Heart left ventricle (tissue), 13 donors: ENCODE results near the gene PSTPIP1.

Experiments used
- POLR2A ChIP-seq, 2 donors: fragments of 450-650 bp; IDR thresholded peaks; one replicate each; pipeline ENCODE4 v1.6.1; 2017; ENCODE audit warnings: antibody characterized with exemption in 2 of 2, mild to moderate bottlenecking in 2 of 2, moderate library complexity in 2 of 2
- TF ChIP-seq, protein P1 (sequence below), 12 donors: fragments of 200-600 bp; sonication (generic) in 4 of 12; IDR thresholded peaks; one replicate each; pipeline versions ENCODE4 v1.5.0 to v1.8.0; 2018 to 2022; ENCODE audit warnings: antibody characterized with exemption in 12 of 12, mild to moderate bottlenecking in 5 of 12
- donor health status: ischemic (EF 13 %, LVEDD 7.1; RV severe dilation, severe dysfunction).
- donor health status: DM: no; HTN: yes; CAD: no.
- donor health status: DM: no; HTN: no; CAD: no.
- donor health status: ischemic (EF 25% LVEDD 6.9; RV normal size, moderate dysfunction).
- donor health status: ischemic (EF 25% LVEDD 5.7; RV mildly dilated, moderate dysfunction).
- donor health status: ischemic (EF 35%, LVEDD 5.7; RV mildly dilated, moderate dysfunction).
- donor health status: nonischemic (EF 11% LVEDD 7.7; RV severe dilation, severe dysfunction).
- donor health status: DM: yes; HTN: yes; CAD: no.
- donor health status: PGD.
- donor health status: ischemic (EF 29% LVEDD 5.4; RV normal size, mild dysfunction).
- donor health status: nonischemic (EF 23%, LVEDD 6.1; RV moderate dilation, normal function).

DNA sequence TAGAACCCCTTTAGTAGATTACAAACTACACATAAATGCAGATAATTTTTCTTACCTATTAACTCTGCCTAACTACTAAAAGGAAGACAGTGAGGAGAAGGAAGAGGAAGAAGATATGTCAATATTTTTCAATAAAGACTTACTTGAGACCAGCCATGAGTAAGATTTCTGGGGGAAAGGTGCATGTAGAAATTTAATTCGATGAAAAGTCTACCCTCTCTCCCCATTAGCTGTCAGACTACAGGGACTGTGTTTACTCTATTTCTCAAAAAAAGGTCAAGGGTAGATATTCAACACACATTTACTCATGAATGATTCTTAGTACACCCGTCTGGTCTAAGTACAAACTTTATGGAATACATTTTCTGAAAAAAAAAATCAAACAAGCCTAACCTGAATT lies 69.1 kb downstream of the PSTPIP1 start:
- TF ChIP-seq, protein P1, sequence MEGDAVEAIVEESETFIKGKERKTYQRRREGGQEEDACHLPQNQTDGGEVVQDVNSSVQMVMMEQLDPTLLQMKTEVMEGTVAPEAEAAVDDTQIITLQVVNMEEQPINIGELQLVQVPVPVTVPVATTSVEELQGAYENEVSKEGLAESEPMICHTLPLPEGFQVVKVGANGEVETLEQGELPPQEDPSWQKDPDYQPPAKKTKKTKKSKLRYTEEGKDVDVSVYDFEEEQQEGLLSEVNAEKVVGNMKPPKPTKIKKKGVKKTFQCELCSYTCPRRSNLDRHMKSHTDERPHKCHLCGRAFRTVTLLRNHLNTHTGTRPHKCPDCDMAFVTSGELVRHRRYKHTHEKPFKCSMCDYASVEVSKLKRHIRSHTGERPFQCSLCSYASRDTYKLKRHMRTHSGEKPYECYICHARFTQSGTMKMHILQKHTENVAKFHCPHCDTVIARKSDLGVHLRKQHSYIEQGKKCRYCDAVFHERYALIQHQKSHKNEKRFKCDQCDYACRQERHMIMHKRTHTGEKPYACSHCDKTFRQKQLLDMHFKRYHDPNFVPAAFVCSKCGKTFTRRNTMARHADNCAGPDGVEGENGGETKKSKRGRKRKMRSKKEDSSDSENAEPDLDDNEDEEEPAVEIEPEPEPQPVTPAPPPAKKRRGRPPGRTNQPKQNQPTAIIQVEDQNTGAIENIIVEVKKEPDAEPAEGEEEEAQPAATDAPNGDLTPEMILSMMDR (IDR thresholded peaks at IDR 0.05): no peak
- no peak for TF ChIP-seq POLR2A (IDR thresholded peaks at IDR 0.05)
